ENCODE results near the gene GFY. TPM values are rescaled to one million over a fixed set of nuclear protein-coding genes. Genes with fewer than 3 reads are reported as not detected.
A peak's percentile ranks its signal among the peaks of the same experiment; 100 is the strongest.
"Not testable (repeated sequence)": the region's sequence is repeated elsewhere in the genome, so short reads cannot be mapped to it uniquely, and the experiment has no call there.

GFY gene
- total RNA-seq, 2 experiments from 2014 or later = not detected

- Mint-ChIP-seq H3K9me3 (ENCODE audit: insufficient read depth) (no peaks in the 10 kb centered on the region), H3K27ac (no peak overlapping the region), H3K4me1 (ENCODE audit: low read depth) (peaks cover 67% of the 10 kb centered on the region), H3K4me3 (no peak overlapping the region), H3K36me3 (ENCODE audit: low read depth) (peaks cover 50% of the 10 kb centered on the region), H3K27me3 (ENCODE audit: low read depth) (no peaks in the 10 kb centered on the region)
- DNase-seq (no peak), ATAC-seq (no peak)
- POLR2A ChIA-PET = interaction anchor here (0.8 kb wide), 1 partner anchor 28 kb away, joined by 3 read pairs; no protein-coding TSS in a partner anchor
- CTCF ChIA-PET = interaction anchor here (1.1 to 3.8 kb wide), 2 partner anchors 28 to 57 kb away, joined by 3 to 13 read pairs; no protein-coding TSS in a partner anchor
These were observed 23.2 kb downstream of the GFY start for GRCh38 chr19:49448432-49448786.

DNA sequence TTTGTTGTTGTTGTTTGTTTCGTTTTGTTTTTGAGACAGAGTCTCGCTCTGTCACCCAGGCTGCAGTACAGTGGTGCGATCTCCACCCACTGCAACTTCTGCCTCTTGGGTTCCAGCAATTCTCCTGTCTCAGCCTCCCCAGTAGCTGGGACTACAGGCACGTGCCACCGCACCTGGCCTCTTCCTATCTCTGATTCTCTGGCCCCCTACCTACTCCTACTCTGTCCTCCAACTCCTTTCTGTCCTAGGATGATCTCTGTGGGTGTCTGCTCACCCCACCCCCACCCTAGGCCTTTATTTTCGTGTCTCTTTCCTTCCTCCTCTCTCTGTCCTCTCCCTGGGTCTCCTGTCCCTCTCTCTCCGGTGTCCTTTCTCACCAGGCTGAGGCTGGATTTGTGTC, 25.2 kb downstream of the GFY start:
- H3K4me1 Mint-ChIP-seq (ENCODE audit: low read depth) = peaks cover 64% of the 10 kb centered on the region
- H3K9me3 Mint-ChIP-seq (ENCODE audit: insufficient read depth) = no peaks in the 10 kb centered on the region
- peak overlapping the region; percentile 93 for H3K4me3 Mint-ChIP-seq
- H3K27me3 Mint-ChIP-seq (ENCODE audit: low read depth) = no peaks in the 10 kb centered on the region
- ATAC-seq (no peak), DNase-seq (no peak)
- H3K27ac Mint-ChIP-seq = peak overlapping the region; percentile 100
- ChIA-PET POLR2A (interaction anchor here (1.4 to 5.0 kb wide), 2 partner anchors 20 to 23 kb away, joined by 3 to 62 read pairs; no protein-coding TSS in a partner anchor), CTCF (interaction anchor here (1.0 to 8.6 kb wide), 3 partner anchors 21 to 183 kb away, joined by 3 to 114 read pairs (median 3); partner anchors contain the start of gene FLT3LG)
- peaks cover 50% of the 10 kb centered on the region for H3K36me3 Mint-ChIP-seq (ENCODE audit: low read depth)

GRCh38 chr19:49451430-49452181, 26.4 kb downstream of the GFY start, which contains the start of gene PIH1D1:
TSS of gene PIH1D1 (minus strand) at chr19:49451814. CDS start at chr19:49451574, 240 bp downstream.
- H3K27me3 Mint-ChIP-seq (ENCODE audit: low read depth) = no peaks in the 10 kb centered on the region
- peak within 1 kb of the TSS; percentile 100 for H3K27ac Mint-ChIP-seq
- H3K4me3 Mint-ChIP-seq = peak within 1 kb of the TSS; percentile 93
- POLR2A ChIA-PET = interaction anchor here (0.7 to 5.0 kb wide), 12 partner anchors 9 to 57 kb away, joined by 3 to 62 read pairs (median 4); partner anchors contain the start of genes FLT3LG, RPL13A and RPS11
- peak; percentile 99 for DNase-seq
- CTCF ChIA-PET = interaction anchor here (0.6 to 8.6 kb wide), 10 partner anchors 9 to 738 kb away, joined by 3 to 114 read pairs (median 6); partner anchors contain the start of genes FLT3LG and RUVBL2
- H3K36me3 Mint-ChIP-seq (ENCODE audit: low read depth) = peaks cover 47% of the 10 kb centered on the region
- no peaks in the 10 kb centered on the region for H3K9me3 Mint-ChIP-seq (ENCODE audit: insufficient read depth)
- ATAC-seq = peak; percentile 67
- H3K4me1 Mint-ChIP-seq (ENCODE audit: low read depth) = peaks cover 62% of the 10 kb centered on the region

DNA sequence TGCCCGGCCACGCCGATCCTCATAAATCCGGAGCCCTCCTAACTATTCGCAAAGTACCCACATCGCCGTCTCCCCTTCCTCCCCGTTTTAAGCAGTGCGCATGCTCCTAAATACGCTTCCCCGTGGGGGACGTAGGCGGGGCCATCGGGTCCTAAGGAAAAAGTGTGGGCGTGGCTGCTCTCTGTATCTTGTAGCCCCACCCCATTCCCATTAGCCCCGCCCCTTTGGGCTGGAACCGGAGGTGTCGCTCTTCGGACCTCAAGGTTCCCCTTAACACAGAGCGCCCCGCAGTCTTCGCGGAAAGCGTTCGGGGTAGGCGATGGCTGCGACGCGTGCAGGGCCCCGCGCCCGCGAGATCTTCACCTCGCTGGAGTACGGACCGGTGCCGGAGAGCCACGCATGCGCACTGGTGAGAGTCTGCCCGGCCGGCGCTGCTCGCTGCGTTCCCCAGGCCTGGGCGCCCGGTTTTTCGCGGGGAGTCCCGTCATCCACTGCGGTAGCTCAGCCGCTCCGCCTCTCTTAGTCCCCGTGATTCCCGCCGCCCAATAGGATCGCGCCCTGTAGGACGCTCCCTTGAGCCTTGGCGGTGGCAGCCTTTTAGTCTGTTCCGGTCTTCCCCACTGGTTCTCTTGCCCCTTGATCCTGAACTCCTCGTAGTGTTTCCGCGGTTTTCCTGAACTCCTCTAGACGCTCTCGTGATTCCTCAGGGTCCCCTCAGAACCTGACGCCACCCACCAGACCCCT, 28.0 kb downstream of the GFY start, which contains the start of gene ALDH16A1:
Gene ALDH16A1, plus strand, starts transcription at position 213 of the 744 bp plus-strand sequence. Its CDS starts 107 bp downstream, at position 320.
- no peaks in the 10 kb centered on the region for H3K9me3 Mint-ChIP-seq (ENCODE audit: insufficient read depth)
- peaks cover 50% of the 10 kb centered on the region for H3K4me1 Mint-ChIP-seq (ENCODE audit: low read depth)
- POLR2A ChIA-PET = interaction anchor here (0.9 to 5.0 kb wide), 9 partner anchors 11 to 125 kb away, joined by 3 to 62 read pairs (median 5); partner anchors contain the start of genes FLT3LG and RPL13A
- CTCF ChIA-PET = interaction anchor here (0.6 to 8.6 kb wide), 8 partner anchors 9 to 460 kb away, joined by 3 to 114 read pairs (median 4); partner anchors contain the start of genes FLT3LG and RUVBL2
- no peaks in the 10 kb centered on the region for H3K27me3 Mint-ChIP-seq (ENCODE audit: low read depth)
- peak; percentile 92 for ATAC-seq
- peak within 1 kb of the TSS; percentile 100 for H3K27ac Mint-ChIP-seq
- peaks cover 39% of the 10 kb centered on the region for H3K36me3 Mint-ChIP-seq (ENCODE audit: low read depth)
- peak; percentile 99 for DNase-seq
- H3K4me3 Mint-ChIP-seq = peak within 1 kb of the TSS; percentile 93

DNA sequence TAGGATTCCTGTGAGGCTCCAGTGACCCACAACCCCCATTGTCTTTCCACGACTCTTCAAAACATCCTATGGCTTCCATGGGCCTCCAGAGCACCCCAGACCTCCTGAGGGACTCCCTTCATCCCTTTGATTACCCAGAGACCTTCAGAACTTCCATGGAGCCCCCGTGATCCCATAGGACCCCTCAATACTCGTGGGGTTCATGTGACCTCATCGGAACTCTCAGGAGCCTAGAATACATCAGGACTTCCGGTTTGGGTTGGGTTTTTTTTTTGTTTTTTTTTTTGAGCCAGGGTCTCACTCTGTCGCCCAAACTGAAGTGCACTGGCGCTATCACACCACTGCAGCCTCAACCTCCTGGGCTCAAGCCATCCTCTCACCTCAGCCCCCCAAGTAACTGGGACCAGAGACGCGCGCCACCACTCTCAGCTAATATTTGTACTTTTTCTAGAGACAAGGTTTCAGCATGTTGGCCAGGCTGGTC, 28.6 kb downstream of the GFY start:
- CTCF ChIA-PET = interaction anchor here (1.0 to 8.6 kb wide), 6 partner anchors 9 to 93 kb away, joined by 3 to 114 read pairs (median 5); partner anchors contain the start of gene FLT3LG
- ATAC-seq = peak; percentile 4
- Mint-ChIP-seq H3K27me3 (ENCODE audit: low read depth) (no peaks in the 10 kb centered on the region), H3K4me1 (ENCODE audit: low read depth) (peaks cover 44% of the 10 kb centered on the region), H3K9me3 (ENCODE audit: insufficient read depth) (no peaks in the 10 kb centered on the region), H3K27ac (peak overlapping the region; percentile 100), H3K4me3 (peak overlapping the region; percentile 93), H3K36me3 (ENCODE audit: low read depth) (peaks cover 33% of the 10 kb centered on the region)
- POLR2A ChIA-PET = interaction anchor here (0.9 to 5.0 kb wide), 10 partner anchors 11 to 126 kb away, joined by 3 to 62 read pairs (median 5); partner anchors contain the start of genes FLT3LG and RPL13A
- DNase-seq = no peak

- no peak overlapping the region for H3K4me3 Mint-ChIP-seq
These were observed 30.6 kb downstream of the GFY start for GRCh38 chr19:49455773-49456172.

DNA sequence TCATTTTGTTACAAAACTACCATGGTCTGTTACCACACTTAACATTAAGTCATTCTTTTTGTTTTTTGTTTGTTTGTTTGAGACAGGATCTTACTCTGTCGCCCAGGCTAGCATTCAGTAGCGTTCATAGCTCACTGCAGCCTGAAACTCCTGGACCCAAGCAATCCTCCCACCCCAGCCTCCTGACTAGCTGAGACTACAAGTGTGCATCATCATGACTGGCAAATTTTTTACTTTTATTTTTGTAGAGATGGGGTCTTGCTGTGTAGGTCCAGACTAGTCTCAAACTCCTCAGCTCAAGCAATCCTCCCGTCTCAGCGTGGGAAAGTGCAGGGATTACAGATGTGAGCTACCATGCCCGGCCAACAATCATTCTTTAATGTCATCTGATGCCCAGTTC, 31.1 kb downstream of the GFY start:
- CTCF ChIA-PET = interaction anchor here (1.1 to 8.6 kb wide), 2 partner anchors 15 to 20 kb away, joined by 3 to 114 read pairs; partner anchors contain the start of gene FLT3LG

More at GRCh38 chr19:49455773-49456172, 30.6 kb downstream of the GFY start:
- ATAC-seq (no peak), DNase-seq (no peak)
- CTCF ChIA-PET = interaction anchor here (1.1 to 8.6 kb wide), 2 partner anchors 15 to 21 kb away, joined by 3 to 114 read pairs; partner anchors contain the start of gene FLT3LG
- peaks cover 27% of the 10 kb centered on the region for H3K4me1 Mint-ChIP-seq (ENCODE audit: low read depth)
- no peaks in the 10 kb centered on the region for H3K27me3 Mint-ChIP-seq (ENCODE audit: low read depth)
- peak overlapping the region; percentile 10 for H3K27ac Mint-ChIP-seq
- H3K36me3 Mint-ChIP-seq (ENCODE audit: low read depth) = peaks cover 22% of the 10 kb centered on the region
- POLR2A ChIA-PET = interaction anchor here (1.0 kb wide), 1 partner anchor 14 kb away, joined by 3 read pairs; no protein-coding TSS in a partner anchor
- H3K9me3 Mint-ChIP-seq (ENCODE audit: insufficient read depth) = no peaks in the 10 kb centered on the region

GRCh38 chr19:49458567-49458903, 33.3 kb downstream of the GFY start:
- peaks cover 18% of the 10 kb centered on the region for H3K36me3 Mint-ChIP-seq (ENCODE audit: low read depth)
- DNase-seq (no peak), ATAC-seq (no peak)
- no peaks in the 10 kb centered on the region for H3K9me3 Mint-ChIP-seq (ENCODE audit: insufficient read depth)
- H3K27me3 Mint-ChIP-seq (ENCODE audit: low read depth) = no peaks in the 10 kb centered on the region
- no peak overlapping the region for H3K4me3 Mint-ChIP-seq
- H3K4me1 Mint-ChIP-seq (ENCODE audit: low read depth) = peaks cover 16% of the 10 kb centered on the region
- H3K27ac Mint-ChIP-seq = no peak overlapping the region
- ChIA-PET POLR2A (interaction anchor here (1.0 kb wide), 1 partner anchor 11 kb away, joined by 3 read pairs; no protein-coding TSS in a partner anchor), CTCF (interaction anchor here (1.2 to 1.3 kb wide), 2 partner anchors 15 to 18 kb away, joined by 3 to 7 read pairs; partner anchors contain the start of gene FLT3LG)

More for the DNA sequence above, 31.1 kb downstream of the GFY start:
- Mint-ChIP-seq H3K27me3 (ENCODE audit: low read depth) (no peaks in the 10 kb centered on the region), H3K4me1 (ENCODE audit: low read depth) (peaks cover 26% of the 10 kb centered on the region), H3K27ac (peak overlapping the region; percentile 10), H3K4me3 (no peak overlapping the region), H3K9me3 (ENCODE audit: insufficient read depth) (no peaks in the 10 kb centered on the region), H3K36me3 (ENCODE audit: low read depth) (peaks cover 20% of the 10 kb centered on the region)
- ATAC-seq (no peak), DNase-seq (no peak)
- POLR2A ChIA-PET = interaction anchor here (1.0 kb wide), 1 partner anchor 13 kb away, joined by 3 read pairs; no protein-coding TSS in a partner anchor

GRCh38 chr19:49459388-49459787, 34.2 kb downstream of the GFY start:
- ATAC-seq (no peak), DNase-seq (no peak)
- ChIA-PET CTCF (no interaction called here), POLR2A (no interaction called here)
- Mint-ChIP-seq H3K27me3 (ENCODE audit: low read depth) (no peaks in the 10 kb centered on the region), H3K27ac (no peak overlapping the region), H3K4me1 (ENCODE audit: low read depth) (peaks cover 11% of the 10 kb centered on the region), H3K4me3 (no peak overlapping the region), H3K36me3 (ENCODE audit: low read depth) (peaks cover 18% of the 10 kb centered on the region), H3K9me3 (ENCODE audit: insufficient read depth) (no peaks in the 10 kb centered on the region)

GRCh38 chr19:49461130-49461529, 35.9 kb downstream of the GFY start:
- ATAC-seq; CTCF ChIA-PET; H3K4me1 Mint-ChIP-seq (ENCODE audit: low read depth); POLR2A ChIA-PET; H3K9me3 Mint-ChIP-seq (ENCODE audit: insufficient read depth); H3K4me3 Mint-ChIP-seq; H3K27ac Mint-ChIP-seq; DNase-seq; H3K27me3 Mint-ChIP-seq (ENCODE audit: low read depth): not testable (repeated sequence)
- peaks cover 15% of the 10 kb centered on the region for H3K36me3 Mint-ChIP-seq (ENCODE audit: low read depth)

GRCh38 chr19:49461656-49462055, 36.5 kb downstream of the GFY start:
- ATAC-seq (no peak), DNase-seq (no peak)
- Mint-ChIP-seq H3K27me3 (ENCODE audit: low read depth) (no peaks in the 10 kb centered on the region), H3K4me1 (ENCODE audit: low read depth) (no peaks in the 10 kb centered on the region), H3K36me3 (ENCODE audit: low read depth) (peaks cover 16% of the 10 kb centered on the region), H3K27ac (no peak overlapping the region), H3K9me3 (ENCODE audit: insufficient read depth) (no peaks in the 10 kb centered on the region), H3K4me3 (no peak overlapping the region)
- ChIA-PET POLR2A (no interaction called here), CTCF (no interaction called here)

Measured in activated CD8-positive, alpha-beta T cell treated with anti-CD3 and anti-CD28 coated beads, Interleukin-2, amount 10 ng/mL, durations not matched to agents 7 days and 5 days (primary cell).